Ramos (cell line): ENCODE data around the gene TPPP2.

ENCODE experiments used
- in situ Hi-C: fragments of 300-500 bp; cut with MboI; formaldehyde crosslinking; loops from one replicate; pipeline ENCODE4 v1.14.3; 2022; ENCODE audit warnings: low sequenced_read_pairs; ENCODE audit not compliant: unreplicated experiment

The TPPP2 gene

GRCh38 chr14:21055432-21056117 lies 25.6 kb downstream of the TPPP2 start:
- in situ Hi-C loops = no loop called here

GRCh38 chr14:21056520-21057163 lies 26.6 kb downstream of the TPPP2 start:
- in situ Hi-C loops = no loop called here

- in situ Hi-C loops = no loop called here
These were observed 28.0 kb downstream of the TPPP2 start, which contains the start of gene RNASE8 for GRCh38 chr14:21057803-21058675. Gene RNASE8 (plus strand): TSS chr14:21057822. CDS start chr14:21057893, 71 bp downstream.

GRCh38 chr14:21058903-21059302 lies 28.9 kb downstream of the TPPP2 start:
- in situ Hi-C loops = no loop called here

- in situ Hi-C loops = no loop called here
These were observed 30.0 kb downstream of the TPPP2 start for GRCh38 chr14:21059842-21060613.

- in situ Hi-C loops = no loop called here
These were observed 30.8 kb downstream of the TPPP2 start for GRCh38 chr14:21060614-21061346.

- in situ Hi-C loops = no loop called here
These were observed 31.3 kb downstream of the TPPP2 start for GRCh38 chr14:21061347-21061668.

GRCh38 chr14:21063479-21063878 lies 33.5 kb downstream of the TPPP2 start:
- in situ Hi-C loops = no loop called here

- in situ Hi-C loops = no loop called here
These were observed 37.0 kb downstream of the TPPP2 start for GRCh38 chr14:21066882-21067502.

- in situ Hi-C loops = no loop called here
These were observed 38.7 kb downstream of the TPPP2 start for GRCh38 chr14:21068521-21069387.

- in situ Hi-C loops = no loop called here
These were observed 39.5 kb downstream of the TPPP2 start for GRCh38 chr14:21069388-21070082.

- in situ Hi-C loops = no loop called here
These were observed 40.1 kb downstream of the TPPP2 start, which contains the start of gene ARHGEF40 for GRCh38 chr14:21070083-21070609. Gene ARHGEF40 (plus strand): TSS chr14:21070304. CDS start chr14:21070397, 93 bp downstream.

- in situ Hi-C loops = no loop called here
These were observed 40.7 kb downstream of the TPPP2 start for GRCh38 chr14:21070610-21071224.

- in situ Hi-C loops = no loop called here
These were observed 41.4 kb downstream of the TPPP2 start for GRCh38 chr14:21071225-21072030.

- in situ Hi-C loops = no loop called here
These were observed 42.0 kb downstream of the TPPP2 start for GRCh38 chr14:21072031-21072473.

GRCh38 chr14:21072781-21073339 lies 42.8 kb downstream of the TPPP2 start:
- in situ Hi-C loops = no loop called here
